Measurements from ENCODE around the gene MAPK8IP3.

MAPK8IP3 gene

DNA sequence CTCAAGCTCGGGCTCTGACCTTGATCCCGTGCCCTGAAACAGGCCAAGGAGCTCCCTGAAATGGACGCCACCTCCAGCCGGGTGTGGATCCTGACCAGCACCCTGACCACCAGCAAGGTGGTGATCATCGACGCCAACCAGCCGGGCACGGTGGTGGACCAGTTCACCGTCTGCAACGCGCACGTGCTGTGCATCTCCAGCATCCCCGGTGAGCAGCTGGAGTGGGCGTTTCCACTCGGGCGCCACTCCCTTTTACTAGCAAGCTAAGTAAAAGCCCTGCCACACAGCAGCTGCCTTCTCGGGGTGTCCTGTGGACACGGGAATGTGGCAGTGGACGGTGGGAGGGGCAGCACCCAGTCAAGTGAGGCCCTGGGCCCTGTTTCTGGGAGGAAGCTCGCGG lies 59.0 kb downstream of the MAPK8IP3 start:
- DNase-seq, result no peak

GRCh38 chr16:1765826-1766225 lies 59.8 kb downstream of the MAPK8IP3 start:
- no peak for DNase-seq

DNA sequence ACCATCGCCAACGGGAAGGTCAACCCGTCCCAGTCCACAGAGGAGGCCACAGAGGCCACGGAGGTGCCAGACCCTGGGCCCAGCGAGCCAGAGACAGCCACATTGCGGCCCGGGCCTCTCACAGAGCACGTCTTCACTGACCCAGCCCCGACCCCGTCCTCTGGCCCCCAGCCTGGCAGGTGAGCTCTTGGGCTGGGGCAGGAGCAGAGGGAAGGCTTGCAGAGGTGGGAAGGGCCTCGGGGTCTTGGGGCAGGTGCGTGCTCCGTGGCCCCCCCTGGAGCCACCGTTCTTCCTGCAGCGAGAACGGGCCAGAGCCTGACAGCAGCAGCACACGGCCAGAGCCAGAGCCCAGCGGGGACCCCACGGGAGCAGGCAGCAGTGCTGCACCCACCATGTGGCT lies 60.2 kb downstream of the MAPK8IP3 start:
- DNase-seq, result no peak

DNA sequence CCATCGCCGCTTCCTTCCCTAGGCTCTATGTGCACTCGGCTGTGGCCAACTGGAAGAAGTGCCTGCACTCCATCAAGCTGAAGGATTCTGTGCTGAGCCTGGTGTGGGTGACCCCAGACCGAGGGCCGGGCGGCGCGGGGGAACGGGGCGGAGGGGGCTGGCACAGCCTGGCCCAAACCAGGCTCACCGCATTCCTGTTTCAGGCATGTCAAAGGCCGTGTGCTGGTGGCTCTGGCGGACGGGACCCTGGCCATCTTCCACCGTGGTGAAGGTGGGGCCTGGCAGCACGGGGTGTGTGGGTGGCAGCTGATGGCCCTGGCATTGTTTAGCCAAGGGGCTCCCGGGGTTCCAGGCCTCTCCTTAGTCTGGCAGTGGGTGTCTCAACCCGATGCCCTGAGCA lies 60.7 kb downstream of the MAPK8IP3 start:
- DNase-seq, result no peak

- DNase-seq, result no peak
These were observed 61.4 kb downstream of the MAPK8IP3 start for GRCh38 chr16:1767116-1767994.

GRCh38 chr16:1768061-1768766 lies 62.2 kb downstream of the MAPK8IP3 start:
- DNase-seq, result no peak

DNA sequence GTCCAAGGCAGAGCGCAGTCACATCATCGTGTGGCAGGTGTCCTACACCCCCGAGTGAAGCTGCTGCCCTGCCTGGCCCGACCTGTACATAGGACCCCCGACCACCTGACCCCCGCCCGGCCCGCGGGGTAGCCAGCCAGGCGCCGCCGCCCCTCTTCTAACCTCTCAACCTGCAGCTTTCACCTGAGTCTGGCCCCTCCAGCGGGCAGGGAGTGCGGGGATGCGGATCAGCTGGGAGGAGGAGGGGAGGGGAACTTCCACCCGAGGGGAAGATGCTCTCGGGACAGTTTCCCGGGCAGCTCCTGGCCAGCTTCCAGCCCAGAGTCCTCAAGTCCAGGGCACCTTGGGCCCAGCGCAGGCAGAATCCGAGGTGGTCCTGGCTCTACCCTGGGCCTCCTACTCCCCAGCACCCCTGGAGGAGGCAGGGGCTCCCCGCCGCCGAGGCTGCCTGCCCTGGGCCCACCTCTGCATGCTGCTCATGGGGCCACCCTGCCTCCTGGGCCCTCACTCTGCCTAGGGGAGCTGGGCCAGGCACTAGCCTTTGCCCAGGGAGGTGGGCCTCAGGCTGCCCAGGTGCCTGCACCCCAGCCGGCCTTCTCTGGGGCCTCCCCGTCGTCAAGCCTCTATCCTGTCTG lies 62.9 kb downstream of the MAPK8IP3 start:
- no peak for DNase-seq

GRCh38 chr16:1769402-1770300 lies 63.7 kb downstream of the MAPK8IP3 start:
- no peak for DNase-seq

- DNase-seq, result peak; percentile 63
These were observed 64.6 kb downstream of the MAPK8IP3 start for GRCh38 chr16:1770328-1771187.

DNA sequence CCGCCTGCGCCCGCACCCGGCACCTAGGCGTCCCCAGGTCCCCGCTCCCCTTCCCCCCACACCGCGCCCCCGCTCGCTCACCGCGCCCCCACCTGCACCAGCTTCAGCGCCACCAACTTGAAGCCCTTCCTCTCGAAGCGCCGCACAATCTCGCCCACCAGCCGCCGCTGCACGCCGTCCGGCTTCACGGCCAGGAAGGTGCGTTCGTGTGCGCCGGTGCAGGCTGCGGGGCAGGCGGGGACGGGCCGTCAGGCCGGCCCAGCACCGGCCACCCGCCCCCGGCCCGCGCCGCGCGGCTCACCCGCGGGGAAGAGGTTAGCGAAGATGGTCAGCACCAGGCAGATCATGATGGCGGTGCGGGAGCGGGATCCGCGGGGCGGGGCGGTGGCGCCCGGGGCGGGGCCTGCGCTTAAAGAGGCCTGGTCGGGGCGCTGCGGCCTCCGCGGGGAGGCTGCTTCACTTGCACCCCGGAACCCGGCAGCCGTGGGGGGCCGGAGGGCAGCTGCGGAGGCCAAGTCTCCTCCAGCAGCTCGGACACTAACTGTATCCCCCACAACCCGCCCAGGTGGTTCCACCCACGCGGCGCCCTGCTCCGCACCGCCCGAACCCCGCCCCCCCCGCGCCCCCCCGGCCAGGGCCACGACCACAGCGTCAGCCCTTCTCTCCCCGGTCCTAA lies 65.3 kb downstream of the MAPK8IP3 start, which contains the start of gene NME3:
Gene NME3, minus strand, starts transcription at position 356 of the 676 bp plus-strand sequence. Its CDS starts 9 bp downstream, at position 347.
- DNase-seq, result peak; percentile 76

- DNase-seq, result no peak
These were observed 65.9 kb downstream of the MAPK8IP3 start for GRCh38 chr16:1771864-1772361.

DNA sequence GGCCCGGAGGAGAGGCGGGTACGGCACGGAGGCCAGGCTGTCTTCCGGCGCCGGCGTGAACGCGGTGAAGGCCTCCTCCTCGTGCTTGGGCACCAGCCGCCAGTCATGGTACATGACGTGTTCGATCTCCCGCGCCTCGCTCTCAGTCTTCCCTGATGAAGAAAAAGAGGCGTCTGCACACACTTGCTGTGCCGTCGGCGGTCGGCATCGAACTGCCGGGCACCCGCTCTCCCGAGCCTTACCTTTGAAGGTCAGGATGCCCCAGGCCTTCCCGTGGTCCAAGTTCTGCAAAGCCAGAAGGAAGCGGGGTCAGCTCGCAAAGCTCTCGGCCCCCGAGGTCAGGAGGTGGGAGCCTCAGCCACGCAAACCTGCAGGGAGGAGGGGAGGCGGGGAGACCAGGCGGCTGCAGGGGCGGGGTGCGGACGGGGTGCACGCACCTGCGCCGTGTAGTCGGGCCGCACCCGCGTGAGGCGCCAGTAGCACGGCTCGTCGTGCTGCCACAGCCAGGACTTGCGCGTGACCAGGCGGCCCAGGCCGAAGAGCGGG lies 66.4 kb downstream of the MAPK8IP3 start, which contains the start of gene EME2:
Gene EME2, plus strand, starts transcription at position 449 of the 546 bp plus-strand sequence. CDS start 418 bp downstream, outside the sequence.
- peak; percentile 37 for DNase-seq

DNA sequence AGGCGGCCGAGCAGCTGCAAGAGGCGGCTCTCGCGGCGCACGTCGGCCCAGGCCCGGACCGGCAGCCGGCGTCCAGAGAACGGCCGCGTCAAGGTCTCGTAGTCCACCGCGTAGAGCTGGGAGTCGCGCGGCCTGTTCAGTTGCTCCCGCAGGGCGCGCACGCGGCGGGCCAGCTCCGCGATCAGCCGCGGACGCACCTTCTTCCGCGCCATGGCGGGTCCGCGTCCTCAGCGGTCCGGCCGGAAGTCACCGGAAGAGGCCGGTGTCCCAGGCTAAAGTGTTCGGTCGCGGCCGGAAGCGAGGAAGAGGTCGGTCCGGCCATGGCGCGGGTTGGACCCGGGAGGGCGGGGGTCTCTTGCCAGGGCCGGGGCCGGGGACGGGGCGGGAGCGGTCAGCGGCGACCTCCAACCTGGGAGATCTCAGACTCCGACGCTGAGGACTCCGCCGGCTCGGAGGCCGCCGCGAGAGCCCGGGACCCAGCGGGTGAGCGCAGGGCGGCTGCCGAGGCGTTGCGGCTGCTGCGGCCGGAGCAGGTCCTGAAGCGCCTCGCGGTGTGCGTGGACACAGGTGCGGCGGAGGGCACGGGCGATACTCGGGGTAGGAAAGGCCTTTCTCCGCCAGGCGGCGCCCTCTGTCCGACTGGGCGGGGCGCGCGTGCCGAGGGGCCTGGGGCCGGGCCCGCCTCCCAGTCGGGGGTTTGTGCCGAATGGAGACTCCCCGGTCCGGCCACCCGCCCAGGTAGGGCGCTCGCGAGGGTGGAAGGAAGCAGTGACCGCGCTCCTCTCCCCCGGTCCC lies 67.1 kb downstream of the MAPK8IP3 start, which contains the start of gene MRPS34:
Gene MRPS34, minus strand, starts transcription at position 227 of the 795 bp plus-strand sequence. Its CDS starts 15 bp downstream, at position 212.
- DNase-seq, result peak; percentile 86

GRCh38 chr16:1773703-1774447 lies 67.9 kb downstream of the MAPK8IP3 start:
- DNase-seq, result peak; percentile 22

DNA sequence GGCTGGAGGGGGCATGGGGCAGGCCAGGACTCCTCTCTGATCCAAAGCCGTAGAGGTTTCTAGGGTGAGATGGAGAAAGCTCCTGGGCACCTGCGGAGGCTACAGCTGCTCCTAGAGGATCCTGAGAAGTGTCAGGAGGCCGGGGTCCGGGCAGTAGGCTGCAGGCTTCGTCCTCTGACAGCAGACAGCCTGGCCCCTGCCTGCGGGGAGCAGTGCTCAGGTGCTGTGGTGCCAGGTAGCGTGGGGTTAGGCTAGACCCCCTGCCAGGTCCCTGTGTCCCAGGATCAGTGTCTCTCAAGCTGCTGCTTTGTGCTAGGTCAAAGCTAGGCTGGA lies 68.4 kb downstream of the MAPK8IP3 start:
- DNase-seq, result no peak

- no peak for DNase-seq
These were observed 69.2 kb downstream of the MAPK8IP3 start for GRCh38 chr16:1775006-1775845.

- DNase-seq, result no peak
These were observed 70.1 kb downstream of the MAPK8IP3 start for GRCh38 chr16:1775846-1776671.
